GM18861 (cell line): ENCODE measurements around the gene THAP3.

Experiments used
- ATAC-seq: cut with Tn5 transposase; IDR thresholded peaks from one replicate; pipeline ENCODE4 v1.9.1; 2021; ENCODE audit not compliant: unreplicated experiment

THAP3 gene

GRCh38 chr1:6666696-6667095, 42.0 kb downstream of the THAP3 start:
- no peak for ATAC-seq

- no peak for ATAC-seq
Measured at GRCh38 chr1:6667139-6667538, 42.5 kb downstream of the THAP3 start.

- no peak for ATAC-seq
Measured at GRCh38 chr1:6668503-6668902, 43.8 kb downstream of the THAP3 start.

- ATAC-seq: no peak
Measured at GRCh38 chr1:6672558-6672957, 47.9 kb downstream of the THAP3 start.

- no peak for ATAC-seq
Measured at GRCh38 chr1:6673816-6674398, 49.2 kb downstream of the THAP3 start.

- no peak for ATAC-seq
Measured at GRCh38 chr1:6674771-6675170, 50.1 kb downstream of the THAP3 start.

- no peak for ATAC-seq
Measured at GRCh38 chr1:6675941-6676340, 51.3 kb downstream of the THAP3 start.
